Stimulated activated CD4-positive, alpha-beta T cell treated with anti-CD3 and anti-CD28 coated beads, Interleukin-12 subunit alpha, Interleukin-12 subunit beta, amount 100 ng/mL, for 24 hours (primary cell): ENCODE data around the gene SLC9B1.
"Not testable (repeated sequence)": the region's sequence is repeated elsewhere in the genome, so short reads cannot be mapped to it uniquely, and the experiment has no call there.

Experiments
- DNase-seq, 2 experiments: peaks; one replicate each; pipeline ENCODE4 v3.0.0-alpha.2; 2020; ENCODE audit warnings: low read depth in 2 of 2

Gene SLC9B1

GRCh38 chr4:103011378-103012025, 8.0 kb downstream of the SLC9B1 start:
- DNase-seq, result no peak

- DNase-seq, result no peak
These were observed 8.7 kb downstream of the SLC9B1 start for GRCh38 chr4:103010804-103011203.

GRCh38 chr4:103008875-103009729, 10.4 kb downstream of the SLC9B1 start:
- no peak for DNase-seq

- DNase-seq, result no peak
These were observed 17.0 kb downstream of the SLC9B1 start for GRCh38 chr4:103002551-103002950.

GRCh38 chr4:102994803-102995202, 24.7 kb downstream of the SLC9B1 start:
- DNase-seq, result no peak

GRCh38 chr4:102993985-102994384, 25.5 kb downstream of the SLC9B1 start:
- not testable (repeated sequence) for DNase-seq

- DNase-seq, result no peak
These were observed 31.0 kb downstream of the SLC9B1 start for GRCh38 chr4:102988429-102989020.

GRCh38 chr4:102981005-102981404, 38.5 kb downstream of the SLC9B1 start:
- no peak for DNase-seq

GRCh38 chr4:102961813-102962212, 57.7 kb downstream of the SLC9B1 start:
- not testable (repeated sequence) for DNase-seq

GRCh38 chr4:102959496-102959895, 60.0 kb downstream of the SLC9B1 start:
- DNase-seq, result no peak

GRCh38 chr4:102945066-102945465, 74.4 kb downstream of the SLC9B1 start:
- no peak for DNase-seq

- not testable (repeated sequence) for DNase-seq
These were observed 81.4 kb downstream of the SLC9B1 start for GRCh38 chr4:102938063-102938462.

GRCh38 chr4:102935716-102936115, 83.8 kb downstream of the SLC9B1 start:
- no peak for DNase-seq

GRCh38 chr4:102919697-102920096, 99.8 kb downstream of the SLC9B1 start:
- not testable (repeated sequence) for DNase-seq

GRCh38 chr4:102918859-102919258, 100.6 kb downstream of the SLC9B1 start:
- no peak for DNase-seq

- DNase-seq, result no peak
These were observed 117.7 kb downstream of the SLC9B1 start for GRCh38 chr4:102901804-102902203.

GRCh38 chr4:102897610-102898009, 121.9 kb downstream of the SLC9B1 start:
- not testable (repeated sequence) for DNase-seq

GRCh38 chr4:102896547-102896946, 123.0 kb downstream of the SLC9B1 start:
- not testable (repeated sequence) for DNase-seq

GRCh38 chr4:102889866-102890265, 129.6 kb downstream of the SLC9B1 start:
- not testable (repeated sequence) for DNase-seq

GRCh38 chr4:102888570-102888969, 130.9 kb downstream of the SLC9B1 start:
- DNase-seq, result not testable (repeated sequence)

GRCh38 chr4:102883278-102883677, 136.2 kb downstream of the SLC9B1 start:
- DNase-seq, result no peak

GRCh38 chr4:102881343-102881742, 138.2 kb downstream of the SLC9B1 start:
- DNase-seq, result no peak

- no peak for DNase-seq
These were observed 140.6 kb downstream of the SLC9B1 start for GRCh38 chr4:102878901-102879300.
